SHP77 treated with DMSO at 0.1 percent for 48 hours (cell line): ENCODE results near the gene GARNL3.

Experiments used
- DNase-seq: peaks from one replicate; lab custom pipeline; 2025; lab: John Stamatoyannopoulos, UW

Gene GARNL3

GRCh38 chr9:127405344-127406125 is 141.0 kb downstream of the GARNL3 start:
- no peak for DNase-seq

GRCh38 chr9:127406799-127407491 is 142.4 kb downstream of the GARNL3 start:
- no peak for DNase-seq

- DNase-seq, result no peak
These were observed 142.9 kb downstream of the GARNL3 start for GRCh38 chr9:127407492-127407843.

GRCh38 chr9:127411122-127411521 is 146.5 kb downstream of the GARNL3 start:
- DNase-seq, result no peak

- DNase-seq, result no peak
These were observed 150.6 kb downstream of the GARNL3 start for GRCh38 chr9:127415141-127415540.

- no peak for DNase-seq
These were observed 151.1 kb downstream of the GARNL3 start for GRCh38 chr9:127415657-127416056.

GRCh38 chr9:127417131-127418036 is 152.8 kb downstream of the GARNL3 start:
- no peak for DNase-seq

GRCh38 chr9:127418037-127418471 is 153.5 kb downstream of the GARNL3 start:
- DNase-seq, result no peak

- DNase-seq, result no peak
These were observed 154.8 kb downstream of the GARNL3 start for GRCh38 chr9:127419348-127419747.

GRCh38 chr9:127421057-127421456 is 156.5 kb downstream of the GARNL3 start:
- DNase-seq, result no peak

- DNase-seq, result no peak
These were observed 157.7 kb downstream of the GARNL3 start for GRCh38 chr9:127422133-127422782.

GRCh38 chr9:127422787-127423186 is 158.2 kb downstream of the GARNL3 start:
- no peak for DNase-seq

- DNase-seq, result no peak
These were observed 158.9 kb downstream of the GARNL3 start for GRCh38 chr9:127423476-127423933.

- peak; percentile 91 for DNase-seq
These were observed 159.5 kb downstream of the GARNL3 start, which contains the start of gene ZNF79 for GRCh38 chr9:127423934-127424675. ZNF79 (plus strand) TSS chr9:127424382; CDS start chr9:127424788, 406 bp downstream.

- no peak for DNase-seq
These were observed 160.1 kb downstream of the GARNL3 start for GRCh38 chr9:127424676-127424999.

- no peak for DNase-seq
These were observed 162.2 kb downstream of the GARNL3 start for GRCh38 chr9:127426756-127427155.

GRCh38 chr9:127428348-127428747 is 163.8 kb downstream of the GARNL3 start:
- no peak for DNase-seq

GRCh38 chr9:127430415-127430814 is 165.8 kb downstream of the GARNL3 start:
- DNase-seq, result no peak

GRCh38 chr9:127437497-127438264 is 173.1 kb downstream of the GARNL3 start:
- DNase-seq, result no peak

GRCh38 chr9:127438394-127438793 is 173.8 kb downstream of the GARNL3 start:
- no peak for DNase-seq
